Inflammatory macrophage treated with lipopolysaccharide for 4 hours (primary cell): ENCODE data around the gene F2.
"Not testable (repeated sequence)": the region's sequence is repeated elsewhere in the genome, so short reads cannot be mapped to it uniquely, and the experiment has no call there.

Experiments
- DNase-seq: peaks from one replicate; pipeline ENCODE4 v3.0.0-alpha.2; 2020

The F2 gene

GRCh38 chr11:46719048-46719542 lies at the start of gene F2:
Gene F2, plus strand, starts transcription at chr11:46719213. Its CDS starts 23 bp downstream, at chr11:46719236.
- DNase-seq: no peak

GRCh38 chr11:46669711-46670139 lies 49.3 kb upstream of the F2 start:
- DNase-seq: peak; percentile 29

GRCh38 chr11:46670521-46670920 lies 48.5 kb upstream of the F2 start:
- not testable (repeated sequence) for DNase-seq

- no peak for DNase-seq
These were observed 47.1 kb upstream of the F2 start for GRCh38 chr11:46671958-46672315.

GRCh38 chr11:46672381-46672839 lies 46.6 kb upstream of the F2 start:
- DNase-seq: peak; percentile 13

GRCh38 chr11:46673713-46674462 lies 45.1 kb upstream of the F2 start:
- no peak for DNase-seq

GRCh38 chr11:46674463-46675287 lies 44.3 kb upstream of the F2 start:
- DNase-seq: no peak

- DNase-seq: peak; percentile 59
These were observed 43.6 kb upstream of the F2 start for GRCh38 chr11:46675288-46675851.

GRCh38 chr11:46675949-46676348 lies 43.1 kb upstream of the F2 start:
- DNase-seq: no peak

- DNase-seq: peak; percentile 56
These were observed 42.4 kb upstream of the F2 start for GRCh38 chr11:46676436-46677158.

- DNase-seq: no peak
These were observed 41.8 kb upstream of the F2 start for GRCh38 chr11:46677169-46677568.

GRCh38 chr11:46677991-46678740 lies 40.8 kb upstream of the F2 start:
- DNase-seq: no peak

- no peak for DNase-seq
These were observed 40.3 kb upstream of the F2 start for GRCh38 chr11:46678741-46679130.

- DNase-seq: no peak
These were observed 39.5 kb upstream of the F2 start for GRCh38 chr11:46679241-46680163.

GRCh38 chr11:46680164-46680760 lies 38.8 kb upstream of the F2 start:
- no peak for DNase-seq

GRCh38 chr11:46680815-46681214 lies 38.2 kb upstream of the F2 start:
- no peak for DNase-seq

GRCh38 chr11:46681814-46682213 lies 37.2 kb upstream of the F2 start:
- no peak for DNase-seq

- DNase-seq: peak; percentile 6
These were observed 36.0 kb upstream of the F2 start for GRCh38 chr11:46682773-46683752.

- DNase-seq: no peak
These were observed 34.6 kb upstream of the F2 start for GRCh38 chr11:46684367-46684766.
